ENCODE results near the gene KRTCAP2. TPM values are rescaled to one million over a fixed set of nuclear protein-coding genes. Genes with fewer than 3 reads are reported as not detected.
A peak's percentile ranks its signal among the peaks of the same experiment; 100 is the strongest.

KRTCAP2 gene
- polyA plus RNA-seq, 1 of the 3 experiments (the other 2 are of a cell fraction): 238 TPM

DNA sequence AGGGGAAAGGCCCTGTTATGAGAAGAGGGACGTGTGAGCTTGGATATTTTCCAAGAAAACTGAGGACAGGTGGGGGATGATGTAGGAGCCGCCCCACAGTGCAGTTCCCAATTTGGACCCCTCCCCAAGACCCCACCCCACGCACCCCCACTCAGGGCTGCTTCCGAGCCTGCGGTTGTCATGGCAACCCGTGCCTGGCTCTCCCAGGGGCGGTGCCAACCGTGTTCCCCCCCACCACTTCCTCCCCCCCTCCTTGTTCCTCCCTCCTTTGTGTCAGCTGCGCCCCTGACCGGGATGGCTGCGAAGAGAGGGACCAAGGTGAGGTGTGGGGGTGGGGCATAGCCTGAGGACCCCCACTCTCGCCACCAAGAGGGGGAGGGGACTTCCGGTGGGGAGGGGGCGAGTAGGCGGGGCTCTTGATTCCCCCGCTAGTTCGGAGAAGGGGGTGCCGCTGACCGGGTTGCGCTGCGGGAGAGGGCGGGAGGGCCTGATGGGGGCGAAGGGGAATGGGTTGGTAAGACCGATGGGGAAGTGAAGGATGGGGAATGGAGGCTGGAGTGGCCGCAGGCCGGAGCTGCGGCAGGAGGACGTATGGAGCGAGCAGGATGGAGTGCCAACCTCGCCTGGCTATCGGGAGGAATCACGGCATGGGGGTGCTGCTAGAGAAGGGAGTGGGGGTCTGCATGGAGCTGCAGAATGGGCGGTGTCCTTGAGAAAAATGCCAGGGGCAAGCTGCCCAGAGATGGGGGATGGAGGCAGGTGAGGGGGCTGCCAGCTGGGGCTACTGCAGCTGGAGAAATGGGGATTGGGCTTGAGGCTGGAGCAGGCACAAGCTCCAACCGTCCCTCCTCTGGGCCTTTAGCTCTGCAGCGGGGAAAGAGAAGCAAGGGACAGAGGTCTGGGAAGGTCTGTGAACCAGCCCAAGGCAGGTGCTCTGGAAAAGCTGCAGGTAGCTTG is 1.5 kb upstream of the KRTCAP2 start:
- Histone ChIP-seq H3K79me2 (ENCODE audit: insufficient read depth) (peaks cover 41% of the 10 kb centered on the region), H3K9me2 (no peaks in the 10 kb centered on the region), H3K36me3 (replicated peaks in 1 of 2; ENCODE audit: control insufficient read depth in 1 of 2, insufficient read depth in 2 of 2, low read length in 1 of 2) (peaks cover 23 to 38% of the 10 kb centered on the region in 2 experiments), H3K9me3 (no peaks in the 10 kb centered on the region), H3K9ac (peak overlapping the region; percentile 96), H3K27me3 (ENCODE audit: insufficient read depth) (no peaks in the 10 kb centered on the region), H4K20me1 (ENCODE audit: insufficient read depth) (no peaks in the 10 kb centered on the region), H3K4me3 (ENCODE audit: low read depth in 2 of 2, low read length in 1 of 2) (peak overlapping the region; percentile 75 to 93), H3F3A (replicated peaks; ENCODE audit: insufficient read depth) (peaks cover 31% of the 10 kb centered on the region), H2AFZ (ENCODE audit: low read depth) (peak overlapping the region; percentile 80; the same call in 1 of the 2 replicates), H3K4me1 (ENCODE audit: control insufficient read depth in 1 of 2, insufficient read depth in 2 of 2, low read depth in 1 of 2, low read length in 1 of 2) (peaks cover 0 to 33% of the 10 kb centered on the region in 2 experiments; a peak in 3 of 4 replicates), H3K27ac (ENCODE audit: low read depth in 2 of 2, low read length in 1 of 2) (peak overlapping the region; percentile 38 to 92; a peak in 3 of 4 replicates), H3K4me2 (peak overlapping the region; percentile 94)
- TF ChIP-seq, protein P1, sequence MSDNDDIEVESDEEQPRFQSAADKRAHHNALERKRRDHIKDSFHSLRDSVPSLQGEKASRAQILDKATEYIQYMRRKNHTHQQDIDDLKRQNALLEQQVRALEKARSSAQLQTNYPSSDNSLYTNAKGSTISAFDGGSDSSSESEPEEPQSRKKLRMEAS (IDR thresholded peaks at IDR 0.05; ENCODE audit: low read depth): no peak
- no peak for TF ChIP-seq FOSL2 (IDR thresholded peaks at IDR 0.05; ENCODE audit: borderline replicate concordance, low read depth)
- no peak for TF ChIP-seq SIN3A (IDR thresholded peaks at IDR 0.05; ENCODE audit: borderline replicate concordance, low read depth, low read length)
- TF ChIP-seq GATA2 (CRISPR knock-in tag; IDR thresholded peaks at IDR 0.05): no peak
- peak; percentile 48; the same call in 1 of the 2 replicates for TF ChIP-seq RFX5 (IDR thresholded peaks at IDR 0.05; ENCODE audit: low read length)
- TF ChIP-seq NFIC (IDR thresholded peaks at IDR 0.05; ENCODE audit: borderline replicate concordance): no peak
- no peak for TF ChIP-seq EP300 (IDR thresholded peaks at IDR 0.05; ENCODE audit: borderline replicate concordance in 1 of 2, low read depth in 1 of 2, low read length in 1 of 2)
- peak; percentile 30 for TF ChIP-seq CHD2 (IDR thresholded peaks at IDR 0.05; ENCODE audit: low read length, partially characterized antibody)
- no peak for TF ChIP-seq TAF1 (IDR thresholded peaks at IDR 0.05; ENCODE audit: borderline replicate concordance, low read depth, low read length)
- no peak for TF ChIP-seq FOXJ3 (CRISPR knock-in tag; IDR thresholded peaks at IDR 0.05)
- TF ChIP-seq ELF1 (IDR thresholded peaks at IDR 0.05): no peak
- TF ChIP-seq, protein P2, sequence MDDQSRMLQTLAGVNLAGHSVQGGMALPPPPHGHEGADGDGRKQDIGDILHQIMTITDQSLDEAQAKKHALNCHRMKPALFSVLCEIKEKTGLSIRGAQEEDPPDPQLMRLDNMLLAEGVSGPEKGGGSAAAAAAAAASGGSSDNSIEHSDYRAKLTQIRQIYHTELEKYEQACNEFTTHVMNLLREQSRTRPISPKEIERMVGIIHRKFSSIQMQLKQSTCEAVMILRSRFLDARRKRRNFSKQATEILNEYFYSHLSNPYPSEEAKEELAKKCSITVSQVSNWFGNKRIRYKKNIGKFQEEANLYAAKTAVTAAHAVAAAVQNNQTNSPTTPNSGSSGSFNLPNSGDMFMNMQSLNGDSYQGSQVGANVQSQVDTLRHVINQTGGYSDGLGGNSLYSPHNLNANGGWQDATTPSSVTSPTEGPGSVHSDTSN (IDR thresholded peaks at IDR 0.05): no peak
- TF ChIP-seq RCOR1 (IDR thresholded peaks at IDR 0.05; ENCODE audit: low read length): no peak
- TF ChIP-seq RAD21 (IDR thresholded peaks at IDR 0.05; ENCODE audit: low read length): no peak
- TF ChIP-seq EZH2phosphoT487 (IDR thresholded peaks at IDR 0.05; ENCODE audit: borderline replicate concordance, low read depth): no peak
- TF ChIP-seq, protein P3, sequence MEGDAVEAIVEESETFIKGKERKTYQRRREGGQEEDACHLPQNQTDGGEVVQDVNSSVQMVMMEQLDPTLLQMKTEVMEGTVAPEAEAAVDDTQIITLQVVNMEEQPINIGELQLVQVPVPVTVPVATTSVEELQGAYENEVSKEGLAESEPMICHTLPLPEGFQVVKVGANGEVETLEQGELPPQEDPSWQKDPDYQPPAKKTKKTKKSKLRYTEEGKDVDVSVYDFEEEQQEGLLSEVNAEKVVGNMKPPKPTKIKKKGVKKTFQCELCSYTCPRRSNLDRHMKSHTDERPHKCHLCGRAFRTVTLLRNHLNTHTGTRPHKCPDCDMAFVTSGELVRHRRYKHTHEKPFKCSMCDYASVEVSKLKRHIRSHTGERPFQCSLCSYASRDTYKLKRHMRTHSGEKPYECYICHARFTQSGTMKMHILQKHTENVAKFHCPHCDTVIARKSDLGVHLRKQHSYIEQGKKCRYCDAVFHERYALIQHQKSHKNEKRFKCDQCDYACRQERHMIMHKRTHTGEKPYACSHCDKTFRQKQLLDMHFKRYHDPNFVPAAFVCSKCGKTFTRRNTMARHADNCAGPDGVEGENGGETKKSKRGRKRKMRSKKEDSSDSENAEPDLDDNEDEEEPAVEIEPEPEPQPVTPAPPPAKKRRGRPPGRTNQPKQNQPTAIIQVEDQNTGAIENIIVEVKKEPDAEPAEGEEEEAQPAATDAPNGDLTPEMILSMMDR (IDR thresholded peaks at IDR 0.05): no peak
- 16% methylated on average over 34 of the region's 35 CpGs for WGBS (ENCODE audit: low lambda C conversion rate)
- ChIA-PET POLR2A (interaction anchor here (0.5 to 2.8 kb wide), 9 partner anchors 10 to 190 kb away, joined by 3 to 27 read pairs (median 4); partner anchors contain the start of genes EFNA1 and THBS3), CTCF (interaction anchor here (0.6 to 14.8 kb wide), 26 partner anchors 8 to 164 kb away, joined by 3 to 496 read pairs (median 4); partner anchors contain the start of genes ADAM15, ENTREP3, MTX1 and SLC50A1)
- DNase-seq: peak; percentile 90
